ENCODE measurements around the gene TRAP1.

Gene TRAP1

DNA sequence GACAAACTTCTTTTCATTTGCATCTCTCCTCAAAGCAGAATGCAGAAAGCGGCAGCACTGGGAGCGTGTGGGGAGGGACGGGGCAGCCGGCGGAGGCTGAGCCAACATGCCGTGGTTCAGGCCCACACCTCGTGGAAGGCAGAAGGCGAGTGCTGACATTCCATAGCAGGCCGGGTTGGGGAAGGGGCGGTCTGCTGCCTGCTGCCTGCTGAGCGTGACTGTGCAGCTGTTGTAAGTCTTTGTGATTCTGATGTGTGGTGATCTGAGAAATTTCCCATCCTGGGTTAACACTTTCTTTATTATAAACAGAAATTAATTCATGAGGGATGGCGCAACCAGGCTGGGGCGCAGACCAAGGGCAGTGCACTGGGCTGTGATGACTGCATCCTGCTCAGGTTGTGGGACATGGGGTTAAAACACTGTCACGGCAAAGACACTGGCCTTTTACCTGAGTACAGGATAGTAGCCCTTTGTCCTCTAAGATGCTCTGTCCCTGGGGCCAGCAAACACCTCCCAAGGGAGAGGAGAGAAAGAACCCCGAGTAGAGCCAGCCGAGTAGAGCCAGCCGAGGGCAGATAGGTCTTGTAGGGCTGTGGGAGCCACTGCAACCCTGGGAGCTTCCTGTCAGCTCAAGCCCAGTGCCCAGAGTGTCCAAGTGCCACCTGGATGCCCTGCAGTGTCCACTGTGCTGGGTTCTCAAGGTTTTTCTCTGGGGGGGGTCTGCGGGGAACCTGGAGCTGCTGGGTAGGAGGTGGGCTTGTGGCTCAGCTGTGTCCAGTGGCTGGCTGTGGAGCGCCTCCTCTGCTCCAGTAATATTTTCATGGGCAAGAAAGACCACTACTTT is 71.6 kb downstream of the TRAP1 start:
- ATAC-seq = no peak

DNA sequence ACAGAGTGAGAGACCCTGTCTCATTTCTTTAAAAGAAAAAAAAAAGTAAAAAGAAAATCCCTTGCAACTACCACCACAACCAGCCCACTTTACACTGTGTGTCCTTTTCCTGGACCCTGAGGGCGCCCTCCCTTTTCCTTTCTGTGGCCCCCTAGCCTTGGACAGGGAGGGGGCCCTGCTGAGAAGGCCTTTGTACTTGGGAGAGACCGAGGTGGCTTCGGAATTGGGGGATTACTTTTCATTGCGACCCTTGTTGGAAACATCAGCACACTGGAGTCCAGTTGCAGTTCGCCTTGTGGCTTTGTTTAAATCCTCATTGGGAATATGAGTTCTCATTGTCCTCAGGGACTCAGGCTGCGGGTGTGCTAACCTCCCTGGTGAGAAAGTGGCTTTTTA is 72.2 kb downstream of the TRAP1 start:
- ATAC-seq = no peak

DNA sequence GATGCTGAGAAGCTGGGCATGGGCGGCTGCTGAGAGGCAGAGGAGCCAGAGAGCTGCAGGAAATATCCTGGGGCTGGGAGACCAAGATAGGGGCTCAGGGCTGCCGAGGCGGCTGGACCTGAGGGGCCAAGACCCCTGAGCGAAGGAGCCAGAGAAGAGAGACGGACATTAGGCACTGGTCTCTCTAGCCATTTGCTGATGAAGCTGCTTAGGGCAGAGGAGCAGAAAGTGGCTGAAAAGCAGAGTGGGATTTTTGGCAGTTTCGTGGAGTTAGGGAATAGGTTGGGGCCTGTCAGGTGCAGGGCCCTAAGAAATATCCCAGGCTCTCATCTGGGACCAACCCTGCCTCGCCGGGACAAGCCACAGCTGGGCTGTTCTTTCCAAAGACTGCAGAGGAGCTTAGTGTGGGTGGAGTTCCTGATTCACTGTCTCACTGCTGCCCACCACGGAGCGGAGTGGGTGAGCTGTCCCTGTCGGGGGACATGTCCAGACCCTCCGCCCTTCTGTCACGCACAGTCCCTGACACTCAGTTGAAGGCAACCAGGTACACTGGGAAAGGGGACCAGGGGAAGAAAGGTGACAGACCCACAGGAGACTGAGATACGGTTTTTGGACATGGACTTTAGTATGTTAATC is 74.1 kb downstream of the TRAP1 start:
- no peak for ATAC-seq

DNA sequence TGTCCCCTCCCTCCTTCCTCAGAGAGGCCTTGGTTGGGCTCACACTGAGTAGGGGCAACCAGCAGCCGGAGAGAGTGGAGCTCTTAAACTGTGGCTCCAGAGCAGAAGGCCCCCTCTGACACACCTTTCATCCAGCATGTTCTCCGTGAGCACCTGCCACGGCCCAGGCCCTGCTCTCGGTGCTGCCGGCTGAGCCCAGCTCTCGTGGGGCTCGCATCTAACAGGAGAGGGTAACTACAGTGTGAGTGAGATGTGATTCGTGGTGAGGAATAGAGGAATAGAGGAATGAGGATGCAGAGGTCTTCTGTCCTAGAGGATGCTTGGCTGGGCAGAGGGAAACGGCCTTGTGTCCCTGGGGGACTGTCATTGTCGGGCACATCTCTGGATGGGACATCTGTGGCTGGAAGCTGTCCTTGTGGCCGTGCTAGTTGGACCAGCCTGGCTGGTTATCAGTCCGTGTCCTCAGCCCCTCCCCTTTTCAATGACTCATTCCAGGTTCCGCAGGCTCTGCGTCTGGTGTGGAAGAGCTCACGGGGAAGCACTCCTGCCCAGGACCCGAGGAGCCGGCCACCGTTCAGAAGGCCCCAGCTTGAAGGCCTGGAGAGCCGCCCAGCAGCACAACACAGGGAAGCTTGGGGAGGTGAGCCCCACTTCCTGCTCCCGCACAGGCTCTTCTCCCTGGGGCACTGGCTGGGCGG is 74.8 kb downstream of the TRAP1 start:
- no peak for ATAC-seq

DNA sequence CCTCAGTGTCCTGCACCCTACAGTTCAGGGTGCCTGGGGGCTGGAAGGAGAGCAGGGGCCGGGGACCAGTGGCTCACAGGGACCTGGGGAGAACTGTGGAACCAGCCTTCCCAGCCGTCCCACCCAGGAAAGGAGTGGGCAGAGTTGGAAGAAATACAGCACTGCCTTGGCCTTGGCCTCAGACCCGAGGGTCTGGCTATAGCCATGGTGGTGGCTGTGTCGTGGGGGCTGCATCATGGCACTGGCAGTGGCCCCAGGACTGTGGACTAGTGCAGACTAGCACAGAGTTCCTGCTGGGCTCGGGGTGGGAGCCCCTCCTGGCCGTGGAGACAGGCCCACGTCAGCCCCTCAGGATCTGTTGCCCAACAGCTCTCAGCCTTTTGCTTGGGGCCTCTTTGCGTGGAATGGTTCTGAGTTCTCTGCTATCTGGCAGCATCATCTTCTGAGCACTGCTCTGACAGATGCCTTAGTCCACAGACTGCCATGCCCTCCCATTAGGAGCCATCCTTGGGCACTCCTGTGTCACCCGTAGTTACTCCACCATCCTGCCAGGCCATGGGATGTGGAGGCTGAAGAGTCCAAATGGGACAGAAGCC is 75.4 kb downstream of the TRAP1 start:
- ATAC-seq = no peak

DNA sequence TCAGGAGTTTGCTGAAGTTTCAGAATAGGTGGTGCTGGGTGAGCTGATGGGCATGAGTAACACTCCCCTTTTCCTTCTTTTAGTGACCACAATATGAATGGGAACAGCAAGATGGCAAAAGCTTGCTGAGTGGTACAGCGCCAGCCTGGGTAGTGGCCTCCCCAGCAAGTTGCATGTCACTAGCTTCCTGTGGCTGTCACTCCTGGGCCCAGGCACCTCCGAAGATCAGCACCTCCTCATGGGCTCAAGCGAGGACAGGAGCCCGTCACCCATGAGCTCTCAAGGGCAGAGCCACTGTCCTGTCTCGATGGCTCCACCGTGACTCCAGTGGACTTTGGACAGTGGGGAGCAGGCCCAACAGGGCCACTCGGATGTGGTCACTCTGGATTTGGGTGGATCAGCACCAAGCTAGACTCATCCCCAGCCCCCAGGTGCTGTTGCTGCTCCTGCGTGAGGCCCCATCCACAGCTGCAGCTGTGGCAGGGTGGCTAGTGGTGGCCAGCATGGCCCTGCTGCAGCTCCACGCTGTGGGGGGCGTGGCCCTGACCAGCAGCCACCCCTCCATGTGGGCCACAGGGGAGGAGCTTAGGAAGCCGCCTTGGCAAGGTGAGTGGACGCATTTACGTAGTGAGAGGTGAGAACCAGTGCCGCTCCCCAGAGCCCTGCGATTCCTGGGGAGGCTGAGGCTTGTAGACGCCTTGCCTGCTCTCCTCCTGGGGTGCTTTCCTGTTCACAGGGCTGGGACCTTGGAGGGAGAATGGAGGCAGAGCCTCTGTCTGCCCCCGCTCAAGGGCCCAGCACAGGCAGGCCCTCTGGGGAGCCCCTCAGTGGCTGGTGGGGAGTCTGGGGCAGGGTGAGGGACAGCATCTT is 76.5 kb downstream of the TRAP1 start:
- no peak for ATAC-seq

DNA sequence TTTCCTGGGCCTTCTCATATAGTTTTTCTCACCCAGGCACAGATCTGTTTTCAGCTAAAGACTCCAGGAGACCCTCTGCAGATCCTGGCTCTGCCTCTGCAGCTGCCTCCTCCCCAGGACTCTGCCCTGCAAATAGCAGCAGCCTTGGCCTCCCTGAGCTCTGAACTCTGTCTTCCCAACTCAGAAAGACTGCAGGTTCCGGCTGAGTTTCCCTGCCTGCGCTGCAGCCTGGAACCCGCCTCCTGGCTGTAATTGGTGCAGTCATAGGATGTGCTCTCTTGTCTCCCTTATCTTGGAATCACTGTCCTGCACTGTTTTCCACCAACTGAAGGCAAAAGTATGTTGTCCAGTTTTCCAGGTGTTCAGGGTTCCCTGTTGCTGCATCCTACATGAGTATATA is 77.1 kb downstream of the TRAP1 start:
- ATAC-seq = no peak

DNA sequence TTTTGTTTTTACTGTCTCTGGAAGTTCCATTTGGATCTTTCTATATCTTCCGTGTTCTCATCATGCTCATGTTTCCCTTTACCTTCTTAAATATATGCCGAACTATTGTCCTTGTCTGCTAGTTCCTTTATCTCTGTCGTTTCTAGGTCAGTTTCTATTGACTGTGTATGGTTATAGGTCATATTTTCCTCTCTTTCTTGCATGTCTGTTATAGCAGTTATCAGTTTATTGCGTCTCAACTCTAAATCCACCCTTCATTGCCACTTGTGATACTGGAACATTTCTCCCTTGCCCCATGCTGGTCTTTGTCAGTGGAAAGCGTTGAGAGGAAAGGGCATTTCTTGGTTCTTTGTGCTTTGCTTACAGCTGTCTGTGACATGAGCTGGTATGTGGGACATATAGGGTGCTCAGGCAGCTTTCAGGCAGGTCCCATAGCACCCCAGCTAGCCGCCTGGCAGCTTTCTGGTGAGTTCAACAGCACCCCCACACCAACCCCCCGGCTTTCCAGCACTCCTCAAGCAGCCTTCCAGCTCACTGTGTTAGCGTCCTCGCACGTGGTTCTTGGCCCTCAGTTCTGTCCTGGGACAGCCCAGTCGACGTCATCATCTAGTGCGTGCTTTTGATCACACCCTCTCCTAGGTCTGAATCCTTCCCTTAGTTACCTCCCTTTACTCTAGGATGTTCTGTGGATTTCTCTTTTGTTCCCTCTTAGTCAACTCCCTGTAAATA is 78.2 kb downstream of the TRAP1 start:
- ATAC-seq = no peak

DNA sequence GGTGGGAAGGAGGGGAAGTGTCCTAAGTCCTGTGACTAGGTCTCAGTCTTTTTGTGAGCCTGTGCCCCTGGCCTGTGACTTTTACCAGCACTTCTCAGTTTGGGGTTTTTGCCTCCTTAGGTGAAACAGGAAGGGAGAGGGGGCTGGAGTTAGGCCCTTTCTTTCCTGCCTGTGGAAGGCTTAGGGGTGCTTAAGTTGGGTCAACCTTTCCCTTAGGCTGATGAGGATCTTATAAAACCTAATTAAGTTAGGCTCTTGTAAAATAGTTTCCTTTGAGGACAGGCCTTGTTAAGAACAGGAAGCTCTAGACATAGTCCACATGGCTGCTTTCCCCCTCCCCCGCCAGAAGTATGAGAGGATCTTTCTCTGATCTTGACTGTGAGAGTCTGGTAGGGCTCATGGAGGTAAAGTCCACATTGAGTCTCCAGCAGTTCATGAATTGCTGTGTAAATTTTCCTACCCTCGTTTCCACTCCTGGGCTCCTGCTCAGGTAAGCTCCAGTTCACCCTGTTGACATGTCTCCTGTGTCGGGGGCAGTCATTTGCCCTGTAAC is 79.9 kb downstream of the TRAP1 start:
- ATAC-seq = peak; percentile 71 to 72

DNA sequence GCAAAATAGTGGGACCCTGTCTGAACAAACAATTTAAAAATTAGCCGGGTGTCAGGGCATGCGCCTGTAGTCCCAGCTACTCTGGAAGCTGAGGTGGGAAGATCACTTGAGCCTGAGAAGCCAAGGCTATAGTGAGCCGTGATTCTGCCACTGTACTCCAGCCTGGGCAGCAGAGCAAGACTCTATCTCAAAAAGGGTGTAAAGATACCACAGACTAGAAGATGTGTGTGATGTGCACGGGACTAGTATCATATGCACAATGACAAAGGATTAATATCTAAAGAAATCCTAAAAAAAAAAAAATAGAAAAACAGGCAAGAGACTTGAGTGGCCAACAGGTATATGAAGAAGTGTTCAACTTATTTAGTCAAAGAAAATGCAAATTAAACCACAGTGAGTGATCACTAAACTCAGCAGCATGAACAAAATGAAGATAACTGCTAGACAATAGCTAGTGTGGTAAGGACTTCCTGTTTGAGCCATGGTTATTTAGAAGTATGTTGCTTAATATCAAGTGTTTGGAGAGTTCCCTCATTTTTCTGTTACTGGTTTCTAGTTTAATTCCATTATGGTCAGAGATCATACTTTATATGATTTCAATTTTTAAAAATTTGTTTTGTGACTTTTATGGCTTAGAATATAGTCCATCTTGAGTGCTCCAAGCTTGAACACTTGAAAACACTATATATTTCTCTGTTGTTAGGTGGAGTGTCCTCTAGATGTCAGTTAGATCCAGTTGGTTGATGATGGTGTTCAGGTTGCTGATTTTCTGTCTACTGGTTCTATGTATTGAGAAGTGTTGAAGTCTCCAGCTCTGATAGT is 91.2 kb downstream of the TRAP1 start:
- ATAC-seq = peak; percentile 88 to 96

DNA sequence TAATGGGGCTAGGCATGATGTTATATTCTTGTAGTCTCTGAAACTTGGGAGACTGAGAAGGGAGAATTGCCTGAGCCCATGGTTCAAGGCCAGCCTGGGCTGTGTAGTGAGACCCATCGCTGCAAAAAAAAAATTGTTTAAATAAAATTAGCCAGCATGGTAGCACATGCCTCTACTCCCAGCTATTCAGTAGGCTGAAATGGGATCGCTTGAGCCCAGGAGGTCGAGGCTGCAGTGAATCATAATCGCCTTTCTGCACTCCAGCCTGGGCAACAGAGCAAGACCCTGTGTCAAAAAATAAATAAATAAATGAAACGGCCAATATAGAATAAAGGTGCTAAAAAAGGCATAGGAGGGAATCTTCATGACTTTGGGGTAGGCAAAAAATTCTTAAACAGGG is 92.0 kb downstream of the TRAP1 start:
- no peak for ATAC-seq

DNA sequence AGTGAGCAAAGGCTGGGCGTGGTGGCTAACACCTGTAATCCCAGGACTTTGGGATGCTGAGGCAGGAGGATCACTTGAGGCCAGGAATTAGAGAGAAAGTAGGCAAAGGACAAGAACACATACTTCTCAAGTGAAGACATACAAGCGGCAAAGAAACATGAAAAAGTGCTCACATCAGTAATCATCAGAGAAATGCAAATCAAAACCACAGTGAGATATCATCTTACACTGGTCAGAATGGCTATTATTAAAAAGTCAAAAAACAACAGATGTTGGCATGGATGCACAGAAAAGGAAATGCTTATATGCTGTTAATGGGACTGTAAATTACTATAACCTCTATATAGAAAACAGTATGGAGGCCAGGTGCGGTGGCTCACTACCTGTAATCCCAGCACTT is 93.7 kb downstream of the TRAP1 start:
- no peak for ATAC-seq

DNA sequence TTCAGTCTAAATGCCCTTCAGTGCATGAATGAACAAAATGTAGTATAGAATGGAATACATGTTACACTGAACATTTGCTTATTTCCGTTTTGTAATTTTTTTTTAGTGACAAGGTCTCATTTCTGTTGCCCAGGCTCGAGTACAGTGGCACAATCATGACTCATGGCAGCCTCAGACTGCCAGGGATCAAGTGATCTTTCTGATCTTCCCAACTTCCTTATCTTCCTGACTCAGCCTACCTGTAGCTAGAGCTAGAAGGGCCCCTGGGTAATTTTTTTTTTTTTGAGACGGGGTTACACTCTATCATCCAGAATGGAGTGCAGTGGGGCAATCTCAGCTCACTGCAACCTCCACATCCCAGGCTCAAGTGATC is 98.6 kb downstream of the TRAP1 start:
- no peak for ATAC-seq

DNA sequence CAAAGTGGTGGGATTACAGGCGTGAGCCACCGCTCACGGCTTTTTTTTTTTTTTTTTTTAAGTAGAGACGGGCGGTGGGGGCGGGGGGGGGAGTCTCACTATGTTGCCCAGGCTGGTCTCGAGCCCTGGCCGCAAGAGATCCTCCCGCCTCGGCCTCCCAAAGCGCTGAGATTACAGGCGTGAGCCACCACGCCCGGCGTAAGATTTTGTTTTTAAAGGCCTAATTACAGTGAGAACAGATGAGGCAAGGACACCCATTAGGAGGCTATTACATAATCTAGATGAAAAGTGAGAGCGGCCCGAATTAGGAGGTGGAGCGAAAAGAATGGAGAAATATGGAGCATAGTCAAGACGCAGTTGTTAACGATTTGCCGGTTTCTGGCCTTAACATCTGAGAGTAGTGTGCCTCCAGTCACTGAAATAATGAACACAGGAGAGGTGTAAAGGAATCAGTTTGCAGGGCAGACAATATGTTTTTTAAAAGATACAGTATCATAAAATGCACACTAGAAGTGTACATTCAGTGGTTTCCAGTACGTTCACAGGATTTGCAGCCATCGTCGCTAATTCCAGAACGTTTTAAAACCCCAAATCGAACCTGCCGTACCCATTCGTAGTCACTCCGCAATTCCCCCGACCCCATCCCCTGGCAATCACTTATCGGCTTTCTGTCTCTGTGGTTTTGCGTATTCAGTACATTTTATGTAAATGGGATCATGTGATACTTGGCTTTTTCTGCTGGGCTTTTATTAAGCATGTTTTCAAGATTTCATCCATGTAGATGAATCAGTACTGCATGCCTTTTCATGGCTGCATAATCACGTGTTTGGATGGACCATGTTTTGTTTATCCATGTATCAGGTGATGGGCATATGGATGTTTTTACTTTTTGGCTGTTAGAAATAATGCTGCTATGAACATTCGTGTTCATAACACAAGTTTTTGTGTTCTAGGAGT is 104.5 kb downstream of the TRAP1 start:
- no peak for ATAC-seq

DNA sequence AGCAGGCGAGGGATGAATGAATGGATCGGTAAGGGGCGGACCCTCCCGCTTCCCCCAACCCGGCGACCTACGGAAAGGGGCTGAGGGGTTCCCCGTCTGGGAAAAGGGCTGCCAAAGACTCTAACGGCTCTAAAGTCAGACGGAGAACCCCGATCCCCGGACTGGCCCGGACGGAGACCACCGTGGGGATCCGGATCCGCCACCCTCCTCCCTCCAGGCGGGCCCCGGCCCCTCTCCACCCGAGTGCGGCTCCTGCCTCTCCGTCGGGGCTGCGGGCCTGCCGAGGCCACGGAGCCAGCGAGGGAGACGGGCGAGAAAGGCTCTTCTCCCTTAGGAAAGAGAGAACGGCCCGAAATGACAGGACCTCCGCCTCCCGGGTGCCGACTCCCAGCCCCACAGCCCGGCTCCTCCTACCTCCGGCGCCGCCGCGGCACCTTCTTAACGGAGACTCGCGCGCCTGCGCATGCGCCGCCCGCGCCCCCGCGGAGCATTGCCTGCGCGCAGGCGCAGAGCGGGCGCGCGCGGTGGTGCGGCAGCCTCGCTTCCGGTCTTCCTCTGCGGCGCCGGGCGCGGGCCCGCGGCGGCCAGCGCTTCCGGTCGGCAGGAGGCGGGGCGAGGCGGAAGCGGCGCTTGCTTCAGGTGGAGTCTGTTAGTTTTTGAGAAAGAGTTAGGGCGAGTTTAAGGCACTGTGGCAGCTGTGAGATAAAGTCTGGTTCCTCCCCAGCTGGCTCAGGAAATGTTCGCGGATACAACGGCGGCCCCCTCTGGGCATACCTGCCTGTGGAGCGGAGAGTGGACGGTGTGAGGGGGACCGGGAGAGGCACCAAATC is 106.0 kb downstream of the TRAP1 start, which contains the start of gene SLX4:
TSS of gene SLX4 (minus strand) at position 461 of the 830 bp plus-strand sequence. CDS start 2,642 bp downstream, outside the sequence.
- peak; percentile 88 to 90 for ATAC-seq

DNA sequence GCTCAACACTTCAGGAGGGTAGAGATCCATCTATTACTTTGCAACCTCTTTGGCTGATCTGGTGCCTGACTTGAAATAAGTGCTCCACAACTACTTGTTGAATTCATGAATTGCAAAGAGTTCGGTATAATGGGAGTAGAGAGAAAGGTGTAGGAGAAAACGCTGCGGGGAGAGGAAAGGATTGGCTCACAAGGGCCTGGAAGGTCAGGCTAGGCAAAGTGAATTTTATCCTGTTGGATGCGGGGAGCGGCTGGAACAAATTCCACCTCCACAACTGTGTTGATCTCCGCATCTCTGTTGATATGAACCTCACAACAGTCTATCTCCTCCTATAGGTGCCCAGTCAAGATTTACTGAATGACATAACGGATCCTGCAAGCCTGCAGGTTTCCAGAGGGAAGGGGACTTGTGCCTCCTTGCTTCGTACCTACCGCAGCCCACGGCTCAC is 106.6 kb downstream of the TRAP1 start:
- no peak for ATAC-seq

DNA sequence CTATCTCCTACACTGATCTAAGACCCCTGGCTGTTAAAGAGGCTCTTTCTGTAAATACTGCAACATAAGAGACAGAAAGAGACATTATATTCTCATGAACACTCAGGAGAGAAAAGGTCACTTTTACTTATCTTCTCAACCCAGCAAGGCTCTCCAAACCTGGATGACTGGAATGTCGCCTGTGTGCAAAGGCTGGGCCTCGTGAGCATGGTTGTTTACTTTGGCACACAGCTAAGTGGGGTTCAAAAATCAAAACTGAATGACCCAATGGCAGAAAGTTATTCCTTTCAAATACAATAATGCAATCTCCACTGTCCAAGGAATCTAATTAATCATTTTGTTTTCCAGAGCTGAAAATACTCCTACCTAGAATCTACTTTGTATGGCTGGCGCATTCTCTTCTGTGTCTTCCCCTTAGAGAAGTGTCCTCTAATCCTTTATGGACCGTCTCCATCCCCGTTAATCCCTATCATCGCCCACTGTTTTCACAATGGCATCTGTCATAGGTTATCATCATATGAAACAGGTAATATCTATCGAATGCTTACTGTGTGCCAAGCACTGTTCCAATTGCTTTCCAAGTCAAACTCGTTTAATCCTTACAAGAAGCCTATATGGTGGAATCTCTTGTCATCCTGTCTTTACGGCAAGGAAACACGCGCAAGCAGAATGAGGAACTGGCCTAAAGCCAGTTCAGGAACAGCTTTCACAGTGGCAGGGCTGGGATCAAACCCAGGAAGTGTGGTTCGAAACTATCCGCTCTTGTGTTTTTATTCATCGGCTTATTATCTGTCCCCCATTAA is 107.2 kb downstream of the TRAP1 start:
- ATAC-seq = no peak

Measured in activated CD4-positive, CD25-positive, alpha-beta regulatory T cell treated with anti-CD3 and anti-CD28 coated beads, Interleukin-2, amount 50 U/mL, for 24 hours (primary cell).